GM18502 (cell line): Measurements from ENCODE around the gene NRG2.

ENCODE experiments used
- ATAC-seq: cut with Tn5 transposase; IDR thresholded peaks from one replicate; pipeline ENCODE4 v1.9.1; 2021; ENCODE audit warnings: mild to moderate bottlenecking; ENCODE audit not compliant: unreplicated experiment, poor library complexity

NRG2 gene

GRCh38 chr5:139952574-139952973 is 90.5 kb downstream of the NRG2 start:
- no peak for ATAC-seq

- ATAC-seq, result no peak
Observed at GRCh38 chr5:139951983-139952382, 91.1 kb downstream of the NRG2 start.

- ATAC-seq, result no peak
Observed at GRCh38 chr5:139951296-139951924, 91.7 kb downstream of the NRG2 start.

GRCh38 chr5:139950436-139950835 is 92.7 kb downstream of the NRG2 start:
- no peak for ATAC-seq

- no peak for ATAC-seq
Observed at GRCh38 chr5:139949710-139950109, 93.4 kb downstream of the NRG2 start.

- ATAC-seq, result no peak
Observed at GRCh38 chr5:139947727-139948126, 95.4 kb downstream of the NRG2 start.

- no peak for ATAC-seq
Observed at GRCh38 chr5:139946440-139946839, 96.7 kb downstream of the NRG2 start.

GRCh38 chr5:139946006-139946405 is 97.1 kb downstream of the NRG2 start:
- no peak for ATAC-seq

GRCh38 chr5:139942243-139942642 is 100.9 kb downstream of the NRG2 start:
- no peak for ATAC-seq

- no peak for ATAC-seq
Observed at GRCh38 chr5:139930406-139930805, 112.7 kb downstream of the NRG2 start.

- ATAC-seq, result no peak
Observed at GRCh38 chr5:139926797-139927503, 116.1 kb downstream of the NRG2 start.

GRCh38 chr5:139925650-139926640 is 117.2 kb downstream of the NRG2 start:
- ATAC-seq, result no peak

- ATAC-seq, result no peak
Observed at GRCh38 chr5:139925216-139925562, 117.9 kb downstream of the NRG2 start.

- no peak for ATAC-seq
Observed at GRCh38 chr5:139924294-139925215, 118.5 kb downstream of the NRG2 start.

- ATAC-seq, result no peak
Observed at GRCh38 chr5:139919308-139919707, 123.8 kb downstream of the NRG2 start.

- ATAC-seq, result no peak
Observed at GRCh38 chr5:139915834-139916233, 127.3 kb downstream of the NRG2 start.

- ATAC-seq, result no peak
Observed at GRCh38 chr5:139915266-139915665, 127.8 kb downstream of the NRG2 start.

GRCh38 chr5:139914218-139914807 is 128.8 kb downstream of the NRG2 start:
- ATAC-seq, result no peak

GRCh38 chr5:139912804-139913203 is 130.3 kb downstream of the NRG2 start:
- no peak for ATAC-seq

- ATAC-seq, result no peak
Observed at GRCh38 chr5:139912158-139912557, 130.9 kb downstream of the NRG2 start.
